Stimulated activated CD8-positive, alpha-beta memory T cell treated with anti-CD3 and anti-CD28 coated beads, Interleukin-15, amount 100 ng/mL, for 4 hours (primary cell): ENCODE measurements around the gene BICDL1.

Source experiments
- DNase-seq, 2 donors: peaks; one replicate each; pipeline ENCODE4 v3.0.0-alpha.2; 2020; ENCODE audit warnings: low read depth in 2 of 2

BICDL1 gene

DNA sequence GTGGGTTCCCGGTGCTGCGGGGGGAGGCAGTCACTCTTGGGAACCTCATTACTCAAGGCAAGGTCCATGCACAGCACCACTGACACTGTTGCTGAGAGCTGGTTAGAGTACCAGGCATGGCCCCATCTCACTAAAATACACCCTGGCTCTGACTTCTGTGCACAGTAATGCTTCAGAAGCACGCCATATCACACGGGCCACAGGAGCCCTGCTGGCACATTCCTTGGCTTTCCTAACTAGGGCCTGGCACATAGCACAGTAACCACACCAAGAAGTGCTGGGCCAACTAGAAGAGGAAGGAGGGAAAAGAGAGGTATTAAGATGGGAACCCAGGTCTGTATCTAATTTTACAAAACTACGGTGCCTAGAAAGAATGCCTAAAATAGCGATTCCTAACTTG lies 141.0 kb downstream of the BICDL1 start:
- no peak for DNase-seq

DNA sequence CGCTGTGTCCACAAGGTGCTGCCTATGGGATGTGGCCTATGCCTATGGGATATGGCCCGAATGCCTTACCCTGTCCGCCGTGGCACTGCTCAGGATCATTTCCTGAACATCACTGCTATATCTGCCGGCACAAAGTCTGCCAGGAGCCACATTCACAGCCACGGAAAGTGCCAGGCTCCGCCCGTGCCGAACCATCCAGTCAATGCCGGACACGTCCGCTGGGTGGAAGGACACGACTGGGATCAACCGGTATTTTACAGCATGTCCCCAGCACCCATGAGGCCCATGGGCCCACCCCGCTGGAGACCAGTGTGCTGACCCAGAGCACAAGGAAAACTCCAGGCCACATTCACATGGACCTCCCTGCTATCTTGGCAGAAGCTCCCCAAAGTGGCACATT lies 142.1 kb downstream of the BICDL1 start:
- no peak for DNase-seq

DNA sequence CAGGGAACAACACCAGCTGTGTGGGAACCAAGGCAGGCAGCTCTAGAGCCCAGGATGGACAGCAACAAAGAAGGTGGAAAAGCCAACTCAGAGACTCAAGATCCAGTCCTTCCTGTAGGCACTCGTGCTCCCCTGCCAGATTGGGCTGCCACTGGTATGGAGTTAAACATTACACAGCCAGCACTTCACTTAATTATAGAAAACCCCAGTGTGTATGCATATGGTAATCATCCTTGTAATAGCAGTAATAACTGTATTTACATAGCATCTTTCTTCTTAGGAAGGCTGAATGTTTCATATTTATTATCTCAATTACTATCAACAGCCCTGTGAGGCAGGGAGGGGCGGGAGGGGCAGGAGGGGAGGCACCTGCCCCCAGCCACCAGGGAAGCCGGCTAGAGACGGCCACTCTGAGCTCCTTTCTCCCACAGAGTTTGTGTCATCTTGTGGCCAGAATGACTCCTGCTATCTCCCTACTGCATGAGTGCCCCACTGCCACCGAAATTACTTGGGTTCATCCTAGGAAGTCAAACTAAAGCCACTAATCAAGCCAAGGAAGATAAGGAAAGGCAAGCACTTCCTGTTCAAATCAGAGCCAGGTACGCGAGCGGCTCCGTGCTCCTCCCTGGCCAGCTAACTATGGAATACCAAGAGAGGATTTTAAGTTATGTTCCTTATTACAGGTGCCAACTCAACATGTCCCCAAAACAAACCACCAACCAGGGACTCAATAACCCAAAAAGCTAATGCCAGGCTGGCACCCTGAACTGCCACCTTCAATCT lies 143.2 kb downstream of the BICDL1 start:
- DNase-seq: no peak

DNA sequence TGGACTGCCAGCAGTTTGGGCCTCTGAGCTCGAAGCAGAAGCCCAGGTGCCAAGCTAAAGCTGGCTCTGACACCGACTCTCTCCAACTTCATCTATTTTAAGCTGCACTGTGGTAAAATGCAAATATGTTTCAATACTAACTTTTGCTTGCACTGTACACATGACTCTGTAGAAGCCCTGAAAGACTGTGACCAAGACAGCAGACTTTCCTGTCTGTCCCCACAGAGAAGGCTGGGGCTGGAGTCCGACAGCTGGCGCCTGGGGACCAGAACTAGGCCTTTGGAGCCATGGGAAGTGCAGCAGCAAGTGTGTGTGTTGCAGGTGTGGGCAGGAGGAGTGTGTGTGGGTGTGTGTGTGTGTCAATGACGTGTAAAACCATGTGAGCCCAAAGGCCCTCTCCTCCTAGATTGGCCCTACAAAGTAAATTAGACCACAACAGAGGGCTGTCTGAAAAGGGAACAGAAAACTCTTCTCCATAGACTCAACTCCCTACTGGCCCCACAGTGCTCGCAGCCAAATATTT lies 143.9 kb downstream of the BICDL1 start:
- no peak for DNase-seq

DNA sequence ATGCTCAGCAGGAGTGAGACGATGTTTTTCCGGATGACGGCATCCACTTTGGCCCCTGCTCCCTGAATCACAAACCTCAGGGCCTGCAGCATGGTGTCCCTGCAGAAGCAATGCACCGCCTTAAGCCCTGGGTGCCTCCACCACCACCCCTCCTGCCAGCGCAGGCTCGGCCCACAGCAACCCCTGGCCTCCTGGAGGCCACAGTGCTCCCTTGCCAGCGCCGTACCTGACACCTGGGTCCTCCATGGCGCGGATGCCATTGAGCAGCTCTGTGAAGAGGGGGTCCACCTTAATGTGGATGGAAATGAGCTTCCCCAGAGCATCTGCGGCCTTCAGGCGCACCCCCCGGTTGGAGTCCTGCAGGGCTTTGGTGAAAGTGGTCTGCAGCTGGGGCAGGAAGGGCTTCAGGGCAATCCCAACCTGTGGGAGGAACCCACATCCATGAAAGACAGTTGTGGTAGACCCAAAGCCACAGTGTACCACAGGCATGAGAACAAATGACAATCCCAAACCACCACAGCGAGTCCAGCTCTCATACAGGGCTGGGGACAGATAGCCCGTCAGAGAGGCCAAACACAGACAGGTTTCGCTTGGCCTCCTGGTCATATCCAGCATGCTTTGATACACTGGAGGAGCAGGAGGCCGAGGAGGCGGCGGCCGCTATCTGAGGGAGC lies 145.4 kb downstream of the BICDL1 start:
- no peak for DNase-seq

DNA sequence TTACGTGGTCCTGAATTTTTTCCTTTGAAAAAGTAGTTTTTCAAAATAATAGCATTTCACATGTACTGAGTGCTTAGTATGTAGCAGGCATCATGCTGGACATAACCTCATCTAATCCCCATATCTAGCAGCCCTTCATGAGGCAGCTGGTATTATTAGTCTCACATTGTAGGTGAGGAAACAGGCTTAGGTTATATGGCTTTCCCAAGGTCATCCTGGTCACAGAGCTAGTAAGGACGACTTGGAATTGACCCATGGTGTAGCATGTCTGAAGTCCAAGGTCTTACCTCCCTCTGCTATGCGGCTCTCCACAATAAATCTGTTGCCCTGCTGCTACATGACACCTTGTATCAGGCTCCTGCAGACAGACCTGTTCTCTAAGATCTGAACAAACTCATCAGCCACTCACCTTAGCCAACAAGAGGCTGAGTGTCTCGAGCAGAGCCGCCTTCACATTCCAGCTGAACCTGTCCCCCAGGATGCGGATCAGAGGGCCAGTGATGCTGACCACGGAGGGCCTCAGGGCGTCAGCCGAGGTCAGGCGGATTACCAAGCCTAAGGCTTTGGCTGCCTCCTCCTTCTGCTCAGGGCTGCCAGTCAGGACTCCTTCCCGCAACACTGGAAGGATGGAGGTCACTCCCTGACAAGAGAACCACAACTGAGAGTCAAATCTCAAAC lies 147.2 kb downstream of the BICDL1 start:
- no peak for DNase-seq

DNA sequence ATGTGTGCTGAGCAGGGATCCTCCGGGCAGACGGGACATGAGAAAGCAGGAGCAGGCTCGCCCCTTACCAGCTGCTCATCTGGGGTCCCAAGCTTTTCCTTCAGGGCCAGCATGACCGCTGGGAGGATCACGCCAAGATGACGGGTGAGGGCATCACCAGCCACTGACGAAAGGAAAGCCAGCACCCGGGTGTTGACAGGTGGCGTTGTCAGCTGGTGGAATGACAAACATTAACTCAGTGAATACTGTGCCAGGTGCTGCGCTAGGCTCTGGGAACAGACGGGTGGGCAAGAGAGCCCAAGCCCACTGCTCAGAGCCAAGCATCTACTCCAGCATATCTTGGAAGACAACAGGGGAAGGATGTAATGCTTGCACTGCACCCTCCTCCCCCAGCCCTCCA lies 148.8 kb downstream of the BICDL1 start:
- DNase-seq: no peak

DNA sequence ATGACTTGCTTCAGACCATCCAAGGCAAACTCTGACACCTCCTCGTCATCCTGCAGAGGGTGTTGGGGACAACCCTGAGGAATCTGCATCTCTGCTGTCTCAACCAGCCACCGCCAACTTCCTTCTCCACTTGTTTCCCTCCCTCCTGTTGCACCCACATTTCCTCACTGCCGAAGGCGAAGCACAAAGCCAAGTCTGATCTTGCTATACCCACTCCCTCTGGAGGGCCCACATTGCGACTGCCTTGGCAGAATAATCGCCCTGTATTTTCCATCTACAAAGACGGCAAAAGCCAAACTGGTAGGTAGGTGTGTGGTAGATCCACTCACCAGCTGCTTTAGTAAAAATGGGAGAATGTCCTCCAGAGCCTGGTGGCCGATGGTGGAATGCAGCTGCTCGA lies 149.3 kb downstream of the BICDL1 start:
- DNase-seq: no peak

DNA sequence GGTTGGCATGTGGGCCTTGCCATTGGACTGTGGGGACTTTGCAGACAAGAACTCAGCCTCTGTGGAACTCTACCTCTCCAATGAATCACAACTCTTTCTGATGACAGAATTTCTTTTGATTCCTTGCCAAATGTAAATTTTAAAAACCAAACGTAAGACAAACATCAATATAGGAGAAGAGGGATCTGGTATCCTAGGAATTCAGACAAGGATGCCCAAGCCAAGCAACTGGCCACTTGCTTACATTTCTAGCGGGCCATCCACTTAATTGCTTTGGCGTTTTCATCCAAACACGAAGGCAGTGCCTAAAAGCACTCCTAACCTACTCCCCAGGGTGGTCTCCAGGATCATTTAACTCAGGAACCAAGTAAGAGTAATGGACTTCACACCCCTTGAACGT lies 150.9 kb downstream of the BICDL1 start:
- no peak for DNase-seq

DNA sequence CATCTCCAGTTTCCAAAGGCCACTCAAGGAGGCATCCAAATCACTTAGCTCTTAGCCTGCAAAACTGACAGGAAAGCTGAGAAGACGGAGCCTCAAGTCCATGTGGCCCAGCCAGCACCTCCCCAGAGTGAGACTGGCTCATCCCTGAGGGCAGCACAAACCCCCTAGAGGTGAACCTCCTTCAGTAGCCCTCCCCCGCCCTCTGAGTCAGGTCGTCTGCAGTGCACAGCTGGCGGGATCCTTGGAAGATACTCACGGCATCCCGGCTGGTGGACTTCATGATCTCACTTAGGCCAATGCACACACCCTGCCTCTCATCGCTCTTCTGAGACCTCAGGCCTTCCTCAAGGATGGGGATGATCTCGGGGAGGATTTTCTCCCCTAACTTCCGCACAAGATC lies 151.6 kb downstream of the BICDL1 start:
- no peak for DNase-seq

DNA sequence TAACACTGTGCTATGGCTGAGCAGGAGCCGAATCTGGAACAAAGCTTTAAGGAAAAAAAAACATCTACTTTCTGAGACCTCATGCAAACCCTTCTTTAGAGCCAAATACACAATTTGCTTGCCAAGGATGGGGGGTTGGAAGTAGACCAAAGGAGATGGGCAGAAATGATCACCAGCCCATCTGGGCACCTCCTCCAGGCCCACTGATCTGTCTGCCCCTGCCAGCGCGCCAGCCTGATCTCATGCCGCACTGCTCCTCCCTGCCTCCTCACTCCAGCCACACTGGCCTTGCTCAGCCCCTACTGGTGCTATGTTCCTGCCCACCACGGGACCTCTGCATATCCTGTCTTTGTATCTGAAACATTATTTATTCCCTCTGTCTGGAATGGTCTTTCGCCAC lies 152.3 kb downstream of the BICDL1 start:
- DNase-seq: no peak

DNA sequence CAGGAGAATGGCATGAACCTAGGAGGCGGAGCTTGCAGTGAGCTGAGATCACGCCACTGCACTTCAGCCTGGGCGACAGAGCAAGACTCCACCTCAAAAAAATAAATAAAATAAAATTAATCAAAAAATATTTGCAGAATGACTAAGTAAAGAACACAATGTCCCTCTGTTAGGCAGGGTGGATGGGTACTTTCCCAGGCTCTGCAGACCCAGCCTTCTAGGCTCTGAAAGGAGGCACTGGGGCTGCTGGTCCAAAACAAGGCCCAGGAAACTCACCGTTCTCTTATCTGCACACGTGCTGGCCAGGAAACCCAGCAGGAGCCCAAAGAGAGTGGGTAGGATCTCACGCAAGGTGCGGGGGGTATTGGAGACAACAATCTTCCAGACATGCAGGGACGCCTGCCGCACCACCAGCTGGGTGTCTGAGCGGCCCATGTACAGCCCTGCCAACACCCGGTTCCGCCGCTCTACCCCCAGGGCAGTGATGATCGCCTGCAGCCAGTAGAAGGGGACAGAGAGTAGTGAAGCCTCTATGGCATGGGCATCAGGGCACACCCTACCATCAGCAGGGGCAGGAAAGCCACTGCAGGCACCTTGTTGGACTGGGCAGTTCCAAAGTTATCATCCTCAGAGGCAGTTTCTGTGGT lies 153.3 kb downstream of the BICDL1 start:
- no peak for DNase-seq
